ENCODE results near the gene SEMA4F. TPM values are rescaled to one million over a fixed set of nuclear protein-coding genes. Genes with fewer than 3 reads are reported as not detected.
A peak's percentile ranks its signal among the peaks of the same experiment; 100 is the strongest.

The SEMA4F gene
- polyA plus RNA-seq, 2 of the 4 experiments (the other 2 are of a cell fraction): 8.5 to 9.3 TPM

DNA sequence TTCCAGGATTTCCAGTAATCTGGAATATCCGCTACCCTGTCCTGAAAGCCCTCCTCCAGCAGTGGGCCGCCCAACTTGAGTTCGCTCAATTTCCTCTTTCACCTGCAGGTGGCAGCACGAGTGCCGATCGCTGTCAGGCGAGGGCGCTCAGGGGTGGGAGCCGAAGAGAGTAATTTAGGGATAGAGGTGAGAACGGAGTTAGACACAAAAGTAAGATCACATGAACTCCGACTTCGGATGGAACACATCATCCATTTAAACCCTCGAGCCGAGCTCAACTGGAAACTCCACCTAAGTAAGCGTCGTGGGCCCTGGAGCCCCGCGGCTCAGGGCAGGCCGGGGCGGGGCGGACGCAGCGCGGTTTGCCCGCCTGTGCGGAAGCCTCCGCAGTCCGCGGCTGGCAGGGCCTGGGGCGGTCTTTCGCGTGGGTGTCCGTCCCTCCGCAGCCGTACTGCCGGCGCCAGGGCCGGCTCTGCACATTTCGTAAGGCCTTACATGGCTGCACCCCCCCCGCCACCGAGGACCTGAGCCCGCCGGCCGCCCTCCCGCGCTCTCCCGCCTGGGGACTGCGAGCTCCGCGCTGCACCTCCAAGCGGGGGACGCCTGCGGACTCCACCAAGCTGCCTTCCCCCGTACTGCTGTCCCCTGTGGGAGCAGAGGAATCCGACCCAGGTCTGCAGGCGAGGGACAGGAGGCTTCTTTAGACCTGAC is 61.2 kb downstream of the SEMA4F start (continued):
- TF ChIP-seq, protein P1, sequence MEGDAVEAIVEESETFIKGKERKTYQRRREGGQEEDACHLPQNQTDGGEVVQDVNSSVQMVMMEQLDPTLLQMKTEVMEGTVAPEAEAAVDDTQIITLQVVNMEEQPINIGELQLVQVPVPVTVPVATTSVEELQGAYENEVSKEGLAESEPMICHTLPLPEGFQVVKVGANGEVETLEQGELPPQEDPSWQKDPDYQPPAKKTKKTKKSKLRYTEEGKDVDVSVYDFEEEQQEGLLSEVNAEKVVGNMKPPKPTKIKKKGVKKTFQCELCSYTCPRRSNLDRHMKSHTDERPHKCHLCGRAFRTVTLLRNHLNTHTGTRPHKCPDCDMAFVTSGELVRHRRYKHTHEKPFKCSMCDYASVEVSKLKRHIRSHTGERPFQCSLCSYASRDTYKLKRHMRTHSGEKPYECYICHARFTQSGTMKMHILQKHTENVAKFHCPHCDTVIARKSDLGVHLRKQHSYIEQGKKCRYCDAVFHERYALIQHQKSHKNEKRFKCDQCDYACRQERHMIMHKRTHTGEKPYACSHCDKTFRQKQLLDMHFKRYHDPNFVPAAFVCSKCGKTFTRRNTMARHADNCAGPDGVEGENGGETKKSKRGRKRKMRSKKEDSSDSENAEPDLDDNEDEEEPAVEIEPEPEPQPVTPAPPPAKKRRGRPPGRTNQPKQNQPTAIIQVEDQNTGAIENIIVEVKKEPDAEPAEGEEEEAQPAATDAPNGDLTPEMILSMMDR (IDR thresholded peaks at IDR 0.05): peak; percentile 98
- TF ChIP-seq KDM1A (IDR thresholded peaks at IDR 0.05; ENCODE audit: low read depth) (no peak), NFE2L2 (conservative IDR thresholded peaks at IDR 0.05; ENCODE audit: low read length) (no peak), CBX8 (IDR thresholded peaks at IDR 0.05) (no peak), ZC3H11A (IDR thresholded peaks at IDR 0.05) (no peak), BHLHE40 (IDR thresholded peaks at IDR 0.05; ENCODE audit: low read depth, low read length) (no peak), EHMT2 (IDR thresholded peaks at IDR 0.05; ENCODE audit: low read depth) (no peak), RARB (CRISPR knock-in tag; IDR thresholded peaks at IDR 0.05) (no peak), HOXB13 (CRISPR knock-in tag; IDR thresholded peaks at IDR 0.05; ENCODE audit: low read depth) (no peak), RNF2 (IDR thresholded peaks at IDR 0.05; ENCODE audit: borderline replicate concordance, low read depth) (no peak), GATA3 (IDR thresholded peaks at IDR 0.05; ENCODE audit: borderline replicate concordance) (no peak), FOXS1 (CRISPR knock-in tag; IDR thresholded peaks at IDR 0.05) (no peak), JUNB (IDR thresholded peaks at IDR 0.05) (no peak)
- TF ChIP-seq, protein P2, sequence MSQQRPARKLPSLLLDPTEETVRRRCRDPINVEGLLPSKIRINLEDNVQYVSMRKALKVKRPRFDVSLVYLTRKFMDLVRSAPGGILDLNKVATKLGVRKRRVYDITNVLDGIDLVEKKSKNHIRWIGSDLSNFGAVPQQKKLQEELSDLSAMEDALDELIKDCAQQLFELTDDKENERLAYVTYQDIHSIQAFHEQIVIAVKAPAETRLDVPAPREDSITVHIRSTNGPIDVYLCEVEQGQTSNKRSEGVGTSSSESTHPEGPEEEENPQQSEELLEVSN (IDR thresholded peaks at IDR 0.05; ENCODE audit: borderline replicate concordance, low read depth): peak; percentile 84
- TF ChIP-seq, protein P3, sequence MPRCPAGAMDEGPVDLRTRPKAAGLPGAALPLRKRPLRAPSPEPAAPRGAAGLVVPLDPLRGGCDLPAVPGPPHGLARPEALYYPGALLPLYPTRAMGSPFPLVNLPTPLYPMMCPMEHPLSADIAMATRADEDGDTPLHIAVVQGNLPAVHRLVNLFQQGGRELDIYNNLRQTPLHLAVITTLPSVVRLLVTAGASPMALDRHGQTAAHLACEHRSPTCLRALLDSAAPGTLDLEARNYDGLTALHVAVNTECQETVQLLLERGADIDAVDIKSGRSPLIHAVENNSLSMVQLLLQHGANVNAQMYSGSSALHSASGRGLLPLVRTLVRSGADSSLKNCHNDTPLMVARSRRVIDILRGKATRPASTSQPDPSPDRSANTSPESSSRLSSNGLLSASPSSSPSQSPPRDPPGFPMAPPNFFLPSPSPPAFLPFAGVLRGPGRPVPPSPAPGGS (IDR thresholded peaks at IDR 0.05): no peak
- TF ChIP-seq, protein P4, sequence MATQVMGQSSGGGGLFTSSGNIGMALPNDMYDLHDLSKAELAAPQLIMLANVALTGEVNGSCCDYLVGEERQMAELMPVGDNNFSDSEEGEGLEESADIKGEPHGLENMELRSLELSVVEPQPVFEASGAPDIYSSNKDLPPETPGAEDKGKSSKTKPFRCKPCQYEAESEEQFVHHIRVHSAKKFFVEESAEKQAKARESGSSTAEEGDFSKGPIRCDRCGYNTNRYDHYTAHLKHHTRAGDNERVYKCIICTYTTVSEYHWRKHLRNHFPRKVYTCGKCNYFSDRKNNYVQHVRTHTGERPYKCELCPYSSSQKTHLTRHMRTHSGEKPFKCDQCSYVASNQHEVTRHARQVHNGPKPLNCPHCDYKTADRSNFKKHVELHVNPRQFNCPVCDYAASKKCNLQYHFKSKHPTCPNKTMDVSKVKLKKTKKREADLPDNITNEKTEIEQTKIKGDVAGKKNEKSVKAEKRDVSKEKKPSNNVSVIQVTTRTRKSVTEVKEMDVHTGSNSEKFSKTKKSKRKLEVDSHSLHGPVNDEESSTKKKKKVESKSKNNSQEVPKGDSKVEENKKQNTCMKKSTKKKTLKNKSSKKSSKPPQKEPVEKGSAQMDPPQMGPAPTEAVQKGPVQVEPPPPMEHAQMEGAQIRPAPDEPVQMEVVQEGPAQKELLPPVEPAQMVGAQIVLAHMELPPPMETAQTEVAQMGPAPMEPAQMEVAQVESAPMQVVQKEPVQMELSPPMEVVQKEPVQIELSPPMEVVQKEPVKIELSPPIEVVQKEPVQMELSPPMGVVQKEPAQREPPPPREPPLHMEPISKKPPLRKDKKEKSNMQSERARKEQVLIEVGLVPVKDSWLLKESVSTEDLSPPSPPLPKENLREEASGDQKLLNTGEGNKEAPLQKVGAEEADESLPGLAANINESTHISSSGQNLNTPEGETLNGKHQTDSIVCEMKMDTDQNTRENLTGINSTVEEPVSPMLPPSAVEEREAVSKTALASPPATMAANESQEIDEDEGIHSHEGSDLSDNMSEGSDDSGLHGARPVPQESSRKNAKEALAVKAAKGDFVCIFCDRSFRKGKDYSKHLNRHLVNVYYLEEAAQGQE (IDR thresholded peaks at IDR 0.05): no peak
- TF ChIP-seq, protein P5, sequence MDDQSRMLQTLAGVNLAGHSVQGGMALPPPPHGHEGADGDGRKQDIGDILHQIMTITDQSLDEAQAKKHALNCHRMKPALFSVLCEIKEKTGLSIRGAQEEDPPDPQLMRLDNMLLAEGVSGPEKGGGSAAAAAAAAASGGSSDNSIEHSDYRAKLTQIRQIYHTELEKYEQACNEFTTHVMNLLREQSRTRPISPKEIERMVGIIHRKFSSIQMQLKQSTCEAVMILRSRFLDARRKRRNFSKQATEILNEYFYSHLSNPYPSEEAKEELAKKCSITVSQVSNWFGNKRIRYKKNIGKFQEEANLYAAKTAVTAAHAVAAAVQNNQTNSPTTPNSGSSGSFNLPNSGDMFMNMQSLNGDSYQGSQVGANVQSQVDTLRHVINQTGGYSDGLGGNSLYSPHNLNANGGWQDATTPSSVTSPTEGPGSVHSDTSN (IDR thresholded peaks at IDR 0.05): no peak
- TF ChIP-seq, protein P6, sequence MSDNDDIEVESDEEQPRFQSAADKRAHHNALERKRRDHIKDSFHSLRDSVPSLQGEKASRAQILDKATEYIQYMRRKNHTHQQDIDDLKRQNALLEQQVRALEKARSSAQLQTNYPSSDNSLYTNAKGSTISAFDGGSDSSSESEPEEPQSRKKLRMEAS (IDR thresholded peaks at IDR 0.05): peak; percentile 71

DNA sequence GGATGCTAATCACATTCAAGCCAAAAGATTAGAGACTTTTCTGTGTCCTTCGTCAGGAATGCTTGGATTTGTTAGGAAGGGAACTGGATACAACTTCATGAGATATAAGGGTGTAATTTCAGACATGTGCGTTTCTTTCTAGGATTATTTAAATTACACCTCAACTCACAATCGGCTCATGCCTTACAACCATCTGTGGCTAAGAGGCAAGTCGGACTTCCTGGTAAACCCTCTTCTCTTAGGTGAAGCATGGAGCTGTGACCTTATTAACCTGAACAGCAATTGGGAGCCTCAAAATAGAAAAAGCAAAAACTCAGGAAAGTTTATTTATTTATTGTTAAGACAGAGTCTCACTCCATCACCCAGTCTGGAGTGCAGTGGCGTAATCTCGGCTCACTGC is 61.8 kb downstream of the SEMA4F start:
- H3K4me3 ChIP-seq: peak overlapping the region; percentile 47
- POLR2A ChIA-PET: no interaction called here

More for the DNA sequence above, 61.8 kb downstream of the SEMA4F start:
- peak overlapping the region; percentile 86 for H3K4me2 ChIP-seq
- WGBS (ENCODE audit: missing lambda C conversion rate): 69% methylated on average over 6 of the region's 6 CpGs
- H3K9me3 ChIP-seq: no peaks in the 10 kb centered on the region
- H3K4me1 ChIP-seq: no peaks in the 10 kb centered on the region
- FAIRE-seq: no peak
- ATAC-seq: no peak
- no peak for DNase-seq (ENCODE audit: low read depth in 1 of 2, low spot score in 1 of 2)
- CTCF ChIA-PET: interaction anchor here (0.6 to 9.8 kb wide), 30 partner anchors 8 to 184 kb away, joined by 3 to 238 read pairs (median 6); partner anchors contain the start of gene HK2
- peak overlapping the region in 1 of 2 experiments; percentile 83; a peak in 3 of 6 replicates for H3K27ac ChIP-seq
- TF ChIP-seq, protein P5 (IDR thresholded peaks at IDR 0.05): no peak
- TF ChIP-seq NPAS2 (CRISPR knock-in tag; IDR thresholded peaks at IDR 0.05; ENCODE audit: borderline replicate concordance): no peak
- TF ChIP-seq, protein P7, sequence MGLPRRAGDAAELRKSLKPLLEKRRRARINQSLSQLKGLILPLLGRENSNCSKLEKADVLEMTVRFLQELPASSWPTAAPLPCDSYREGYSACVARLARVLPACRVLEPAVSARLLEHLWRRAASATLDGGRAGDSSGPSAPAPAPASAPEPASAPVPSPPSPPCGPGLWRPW (IDR thresholded peaks at IDR 0.05): no peak
- no peak for TF ChIP-seq KDM1A (IDR thresholded peaks at IDR 0.05; ENCODE audit: low read depth)
- no peak for TF ChIP-seq TP53 (CRISPR knock-in tag; IDR thresholded peaks at IDR 0.05)
- no peak for TF ChIP-seq ESRRA (IDR thresholded peaks at IDR 0.05; ENCODE audit: borderline replicate concordance, low read length)
